ENCODE data around the gene DGKH.

DNA sequence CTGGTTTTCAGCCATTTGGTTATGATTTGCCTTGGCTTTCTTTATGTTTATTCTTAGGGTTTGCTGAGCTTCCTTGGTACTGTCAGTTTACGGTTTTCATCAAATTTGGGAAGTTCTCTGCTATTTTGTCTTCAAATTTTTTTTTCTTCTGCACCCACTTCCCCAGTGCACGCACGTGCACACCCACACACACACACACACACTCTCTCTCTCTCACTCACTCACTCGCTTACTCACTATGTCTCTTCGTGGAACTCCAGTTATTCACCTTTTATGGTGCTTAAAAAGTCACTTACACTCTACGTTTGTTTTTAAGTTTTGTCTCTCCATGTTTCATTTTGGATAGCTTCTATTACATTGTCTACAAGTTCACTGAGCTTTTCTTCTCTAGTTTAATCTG is 230.6 kb downstream of the DGKH start:
- TF ChIP-seq STAT6 (CRISPR knock-in tag; IDR thresholded peaks at IDR 0.05; ENCODE audit: borderline replicate concordance), result no peak
- no peak for TF ChIP-seq GABPA (IDR thresholded peaks at IDR 0.05; ENCODE audit: low read depth, low read length)
- TF ChIP-seq GABPA (CRISPR knock-in tag; IDR thresholded peaks at IDR 0.05; ENCODE audit: low read depth), result no peak
- TF ChIP-seq, protein P1, sequence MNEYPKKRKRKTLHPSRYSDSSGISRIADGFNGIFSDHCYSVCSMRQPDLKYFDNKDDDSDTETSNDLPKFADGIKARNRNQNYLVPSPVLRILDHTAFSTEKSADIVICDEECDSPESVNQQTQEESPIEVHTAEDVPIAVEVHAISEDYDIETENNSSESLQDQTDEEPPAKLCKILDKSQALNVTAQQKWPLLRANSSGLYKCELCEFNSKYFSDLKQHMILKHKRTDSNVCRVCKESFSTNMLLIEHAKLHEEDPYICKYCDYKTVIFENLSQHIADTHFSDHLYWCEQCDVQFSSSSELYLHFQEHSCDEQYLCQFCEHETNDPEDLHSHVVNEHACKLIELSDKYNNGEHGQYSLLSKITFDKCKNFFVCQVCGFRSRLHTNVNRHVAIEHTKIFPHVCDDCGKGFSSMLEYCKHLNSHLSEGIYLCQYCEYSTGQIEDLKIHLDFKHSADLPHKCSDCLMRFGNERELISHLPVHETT (CRISPR knock-in tag; conservative IDR thresholded peaks at IDR 0.05), result no peak
- no peak for TF ChIP-seq NFIC (IDR thresholded peaks at IDR 0.05; ENCODE audit: low read length)
- TF ChIP-seq, protein P2, sequence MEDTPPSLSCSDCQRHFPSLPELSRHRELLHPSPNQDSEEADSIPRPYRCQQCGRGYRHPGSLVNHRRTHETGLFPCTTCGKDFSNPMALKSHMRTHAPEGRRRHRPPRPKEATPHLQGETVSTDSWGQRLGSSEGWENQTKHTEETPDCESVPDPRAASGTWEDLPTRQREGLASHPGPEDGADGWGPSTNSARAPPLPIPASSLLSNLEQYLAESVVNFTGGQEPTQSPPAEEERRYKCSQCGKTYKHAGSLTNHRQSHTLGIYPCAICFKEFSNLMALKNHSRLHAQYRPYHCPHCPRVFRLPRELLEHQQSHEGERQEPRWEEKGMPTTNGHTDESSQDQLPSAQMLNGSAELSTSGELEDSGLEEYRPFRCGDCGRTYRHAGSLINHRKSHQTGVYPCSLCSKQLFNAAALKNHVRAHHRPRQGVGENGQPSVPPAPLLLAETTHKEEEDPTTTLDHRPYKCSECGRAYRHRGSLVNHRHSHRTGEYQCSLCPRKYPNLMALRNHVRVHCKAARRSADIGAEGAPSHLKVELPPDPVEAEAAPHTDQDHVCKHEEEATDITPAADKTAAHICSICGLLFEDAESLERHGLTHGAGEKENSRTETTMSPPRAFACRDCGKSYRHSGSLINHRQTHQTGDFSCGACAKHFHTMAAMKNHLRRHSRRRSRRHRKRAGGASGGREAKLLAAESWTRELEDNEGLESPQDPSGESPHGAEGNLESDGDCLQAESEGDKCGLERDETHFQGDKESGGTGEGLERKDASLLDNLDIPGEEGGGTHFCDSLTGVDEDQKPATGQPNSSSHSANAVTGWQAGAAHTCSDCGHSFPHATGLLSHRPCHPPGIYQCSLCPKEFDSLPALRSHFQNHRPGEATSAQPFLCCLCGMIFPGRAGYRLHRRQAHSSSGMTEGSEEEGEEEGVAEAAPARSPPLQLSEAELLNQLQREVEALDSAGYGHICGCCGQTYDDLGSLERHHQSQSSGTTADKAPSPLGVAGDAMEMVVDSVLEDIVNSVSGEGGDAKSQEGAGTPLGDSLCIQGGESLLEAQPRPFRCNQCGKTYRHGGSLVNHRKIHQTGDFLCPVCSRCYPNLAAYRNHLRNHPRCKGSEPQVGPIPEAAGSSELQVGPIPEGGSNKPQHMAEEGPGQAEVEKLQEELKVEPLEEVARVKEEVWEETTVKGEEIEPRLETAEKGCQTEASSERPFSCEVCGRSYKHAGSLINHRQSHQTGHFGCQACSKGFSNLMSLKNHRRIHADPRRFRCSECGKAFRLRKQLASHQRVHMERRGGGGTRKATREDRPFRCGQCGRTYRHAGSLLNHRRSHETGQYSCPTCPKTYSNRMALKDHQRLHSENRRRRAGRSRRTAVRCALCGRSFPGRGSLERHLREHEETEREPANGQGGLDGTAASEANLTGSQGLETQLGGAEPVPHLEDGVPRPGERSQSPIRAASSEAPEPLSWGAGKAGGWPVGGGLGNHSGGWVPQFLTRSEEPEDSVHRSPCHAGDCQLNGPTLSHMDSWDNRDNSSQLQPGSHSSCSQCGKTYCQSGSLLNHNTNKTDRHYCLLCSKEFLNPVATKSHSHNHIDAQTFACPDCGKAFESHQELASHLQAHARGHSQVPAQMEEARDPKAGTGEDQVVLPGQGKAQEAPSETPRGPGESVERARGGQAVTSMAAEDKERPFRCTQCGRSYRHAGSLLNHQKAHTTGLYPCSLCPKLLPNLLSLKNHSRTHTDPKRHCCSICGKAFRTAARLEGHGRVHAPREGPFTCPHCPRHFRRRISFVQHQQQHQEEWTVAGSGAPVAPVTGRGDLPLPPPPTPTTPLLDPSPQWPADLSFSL (CRISPR knock-in tag; IDR thresholded peaks at IDR 0.05), result no peak
- TF ChIP-seq RXRA (CRISPR knock-in tag; IDR thresholded peaks at IDR 0.05), result no peak
- TF ChIP-seq, protein P3, sequence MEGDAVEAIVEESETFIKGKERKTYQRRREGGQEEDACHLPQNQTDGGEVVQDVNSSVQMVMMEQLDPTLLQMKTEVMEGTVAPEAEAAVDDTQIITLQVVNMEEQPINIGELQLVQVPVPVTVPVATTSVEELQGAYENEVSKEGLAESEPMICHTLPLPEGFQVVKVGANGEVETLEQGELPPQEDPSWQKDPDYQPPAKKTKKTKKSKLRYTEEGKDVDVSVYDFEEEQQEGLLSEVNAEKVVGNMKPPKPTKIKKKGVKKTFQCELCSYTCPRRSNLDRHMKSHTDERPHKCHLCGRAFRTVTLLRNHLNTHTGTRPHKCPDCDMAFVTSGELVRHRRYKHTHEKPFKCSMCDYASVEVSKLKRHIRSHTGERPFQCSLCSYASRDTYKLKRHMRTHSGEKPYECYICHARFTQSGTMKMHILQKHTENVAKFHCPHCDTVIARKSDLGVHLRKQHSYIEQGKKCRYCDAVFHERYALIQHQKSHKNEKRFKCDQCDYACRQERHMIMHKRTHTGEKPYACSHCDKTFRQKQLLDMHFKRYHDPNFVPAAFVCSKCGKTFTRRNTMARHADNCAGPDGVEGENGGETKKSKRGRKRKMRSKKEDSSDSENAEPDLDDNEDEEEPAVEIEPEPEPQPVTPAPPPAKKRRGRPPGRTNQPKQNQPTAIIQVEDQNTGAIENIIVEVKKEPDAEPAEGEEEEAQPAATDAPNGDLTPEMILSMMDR (CRISPR knock-in tag; IDR thresholded peaks at IDR 0.05), result no peak
- TF ChIP-seq MED8 (CRISPR knock-in tag; IDR thresholded peaks at IDR 0.05; ENCODE audit: insufficient replicate concordance), result no peak
- TF ChIP-seq JUN (CRISPR knock-in tag; IDR thresholded peaks at IDR 0.05), result no peak
- TF ChIP-seq PRDM10 (CRISPR knock-in tag; IDR thresholded peaks at IDR 0.05; ENCODE audit: low read depth), result no peak
- TF ChIP-seq FOXM1 (CRISPR knock-in tag; IDR thresholded peaks at IDR 0.05), result no peak
- TF ChIP-seq ZMYM2 (CRISPR knock-in tag; IDR thresholded peaks at IDR 0.05), result no peak
